Astrocyte (in vitro differentiated cells and primary cell): Measurements from ENCODE around the gene LCE2C.

ENCODE experiments used
- CTCF ChIP-seq: IDR thresholded peaks from 2 replicates; pipeline ENCODE4 v1.5.1; 2011; ENCODE audit warnings: low read depth, mild to moderate bottlenecking, inconsistent platforms, low read length, moderate library complexity; ENCODE audit not compliant: insufficient read depth
- EZH2 ChIP-seq: IDR thresholded peaks from 2 replicates; pipeline ENCODE4 v1.6.1; 2012; ENCODE audit warnings: mild to moderate bottlenecking, low read length, inconsistent platforms; ENCODE audit not compliant: insufficient read depth

- no peak for TF ChIP-seq CTCF
- no peak for TF ChIP-seq EZH2
These were observed 48.3 kb upstream of the LCE2C start for GRCh38 chr1:152626744-152627143.
